ENCODE results near the gene RBM10.
"Not testable (repeated sequence)": the region's sequence is repeated elsewhere in the genome, so short reads cannot be mapped to it uniquely, and the experiment has no call there.

RBM10 gene, protein sequence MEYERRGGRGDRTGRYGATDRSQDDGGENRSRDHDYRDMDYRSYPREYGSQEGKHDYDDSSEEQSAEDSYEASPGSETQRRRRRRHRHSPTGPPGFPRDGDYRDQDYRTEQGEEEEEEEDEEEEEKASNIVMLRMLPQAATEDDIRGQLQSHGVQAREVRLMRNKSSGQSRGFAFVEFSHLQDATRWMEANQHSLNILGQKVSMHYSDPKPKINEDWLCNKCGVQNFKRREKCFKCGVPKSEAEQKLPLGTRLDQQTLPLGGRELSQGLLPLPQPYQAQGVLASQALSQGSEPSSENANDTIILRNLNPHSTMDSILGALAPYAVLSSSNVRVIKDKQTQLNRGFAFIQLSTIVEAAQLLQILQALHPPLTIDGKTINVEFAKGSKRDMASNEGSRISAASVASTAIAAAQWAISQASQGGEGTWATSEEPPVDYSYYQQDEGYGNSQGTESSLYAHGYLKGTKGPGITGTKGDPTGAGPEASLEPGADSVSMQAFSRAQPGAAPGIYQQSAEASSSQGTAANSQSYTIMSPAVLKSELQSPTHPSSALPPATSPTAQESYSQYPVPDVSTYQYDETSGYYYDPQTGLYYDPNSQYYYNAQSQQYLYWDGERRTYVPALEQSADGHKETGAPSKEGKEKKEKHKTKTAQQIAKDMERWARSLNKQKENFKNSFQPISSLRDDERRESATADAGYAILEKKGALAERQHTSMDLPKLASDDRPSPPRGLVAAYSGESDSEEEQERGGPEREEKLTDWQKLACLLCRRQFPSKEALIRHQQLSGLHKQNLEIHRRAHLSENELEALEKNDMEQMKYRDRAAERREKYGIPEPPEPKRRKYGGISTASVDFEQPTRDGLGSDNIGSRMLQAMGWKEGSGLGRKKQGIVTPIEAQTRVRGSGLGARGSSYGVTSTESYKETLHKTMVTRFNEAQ

DNA sequence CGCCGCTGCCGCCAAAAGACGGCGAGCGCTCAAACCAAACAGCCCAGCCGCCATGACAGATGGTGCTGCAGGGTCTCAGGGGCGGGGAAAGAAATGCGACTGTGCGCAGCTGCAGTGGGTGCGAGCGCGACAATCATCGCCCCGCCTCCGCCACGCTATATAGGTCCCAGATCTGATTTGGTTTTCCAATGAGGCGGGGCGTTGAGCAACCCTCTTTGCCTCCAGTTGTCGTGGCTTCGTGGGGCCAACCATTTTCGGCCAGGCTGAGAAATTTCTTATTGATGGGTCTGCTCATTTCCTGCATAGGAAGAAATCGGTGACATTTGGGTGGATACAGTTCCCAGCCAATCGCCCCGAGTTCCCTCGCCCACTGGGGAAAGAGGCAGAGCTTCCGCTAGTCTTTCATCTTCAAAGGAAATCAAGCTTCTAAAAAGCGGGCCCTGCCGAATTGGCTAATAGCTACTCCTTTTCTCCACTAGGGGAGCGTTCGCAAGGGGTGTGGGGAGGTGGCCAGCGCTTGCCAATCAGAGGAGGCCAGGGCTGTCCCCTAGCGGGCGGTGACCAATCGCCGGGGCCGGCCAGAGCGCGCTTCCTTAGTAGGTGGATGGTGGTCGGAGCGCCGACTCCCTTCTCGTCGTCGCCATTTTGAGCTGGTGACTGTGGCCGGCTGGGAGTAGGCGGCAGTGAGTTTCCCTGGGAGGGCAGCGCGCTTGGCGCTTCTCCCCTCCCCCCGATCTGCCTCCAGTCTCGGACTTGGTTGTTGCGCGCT is at the start of gene RBM10, which contains the start of gene NDUFB11:
Gene RBM10, plus strand, starts transcription at position 596 of the 769 bp plus-strand sequence. CDS start 2,261 bp downstream, outside the sequence.
Gene NDUFB11, minus strand, starts transcription at position 77 of the 769 bp plus-strand sequence. Its CDS starts 23 bp downstream, at position 54.
- DNase-seq: peak; percentile 95

DNA sequence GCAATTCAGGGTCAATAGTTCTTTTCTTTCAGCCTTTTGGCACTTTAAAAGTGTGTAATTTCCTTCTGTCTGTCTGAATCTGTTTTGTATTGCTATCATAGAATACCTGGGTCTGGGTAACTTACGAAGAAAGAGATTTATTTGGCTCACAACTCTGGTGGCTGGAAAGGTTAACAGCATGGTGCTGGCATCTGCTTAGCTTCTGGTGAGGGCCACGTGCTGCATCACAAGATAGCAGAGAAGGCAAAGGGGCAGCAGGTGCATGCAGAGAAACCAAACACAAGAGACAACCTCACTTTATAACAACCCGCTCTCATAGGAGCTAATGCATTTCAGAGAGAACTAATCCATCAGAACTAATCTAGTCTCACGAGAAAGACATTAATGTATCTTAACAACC is 48.0 kb upstream of the RBM10 start:
- DNase-seq: no peak

DNA sequence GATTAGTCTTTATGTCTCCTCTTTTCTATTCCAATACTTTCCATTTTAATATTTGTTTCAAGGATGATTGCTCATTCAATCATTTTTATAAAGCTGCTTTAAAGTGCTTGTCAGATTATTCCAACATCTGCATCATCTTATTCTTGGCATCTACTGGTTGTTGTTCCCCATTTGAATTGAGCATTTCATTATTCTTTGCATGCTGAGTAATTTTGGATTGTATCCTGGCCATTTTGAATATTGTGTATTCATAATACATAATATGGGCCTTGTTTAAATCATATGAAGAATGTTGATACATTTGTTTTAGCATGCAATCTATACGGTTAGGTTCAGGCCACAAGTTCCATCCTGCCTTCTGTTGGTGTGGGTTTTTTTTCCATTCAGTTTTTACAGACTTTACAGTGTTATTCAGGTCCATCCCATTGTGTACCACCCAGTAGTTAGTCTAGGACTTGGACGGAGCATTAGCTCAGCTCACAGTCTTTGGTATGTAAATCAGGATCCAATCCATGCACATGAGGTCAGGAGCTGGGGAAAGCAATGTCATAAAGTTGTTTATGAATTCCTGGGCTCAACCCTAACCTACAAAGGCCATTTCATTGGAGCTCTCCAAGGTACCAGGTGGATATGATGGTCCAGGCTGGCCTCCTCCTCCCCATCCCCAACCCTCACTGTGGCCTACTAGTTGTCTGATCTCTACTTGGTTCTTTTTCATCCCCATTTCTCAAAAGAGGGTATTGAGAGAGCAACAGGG is 46.5 kb upstream of the RBM10 start:
- no peak for DNase-seq

DNA sequence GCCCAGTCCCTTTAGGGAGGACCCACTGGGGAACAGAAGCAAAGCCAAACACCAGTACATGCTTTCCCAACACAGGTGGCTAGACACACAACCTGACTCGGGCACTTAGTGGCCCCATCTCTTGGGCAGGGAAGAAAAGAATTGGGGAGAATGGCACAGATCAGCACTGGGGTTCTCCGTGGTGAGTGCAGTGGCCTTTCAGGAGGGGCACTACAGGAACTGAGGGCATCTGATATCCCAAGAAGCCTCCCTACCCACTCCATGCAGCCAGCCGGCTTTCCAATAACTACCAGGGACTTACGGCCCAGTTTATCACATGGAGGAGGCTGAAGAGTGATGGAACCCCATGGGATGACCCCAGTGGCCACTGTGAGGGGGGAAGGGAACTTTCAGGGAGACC is 43.8 kb upstream of the RBM10 start:
- no peak for DNase-seq

DNA sequence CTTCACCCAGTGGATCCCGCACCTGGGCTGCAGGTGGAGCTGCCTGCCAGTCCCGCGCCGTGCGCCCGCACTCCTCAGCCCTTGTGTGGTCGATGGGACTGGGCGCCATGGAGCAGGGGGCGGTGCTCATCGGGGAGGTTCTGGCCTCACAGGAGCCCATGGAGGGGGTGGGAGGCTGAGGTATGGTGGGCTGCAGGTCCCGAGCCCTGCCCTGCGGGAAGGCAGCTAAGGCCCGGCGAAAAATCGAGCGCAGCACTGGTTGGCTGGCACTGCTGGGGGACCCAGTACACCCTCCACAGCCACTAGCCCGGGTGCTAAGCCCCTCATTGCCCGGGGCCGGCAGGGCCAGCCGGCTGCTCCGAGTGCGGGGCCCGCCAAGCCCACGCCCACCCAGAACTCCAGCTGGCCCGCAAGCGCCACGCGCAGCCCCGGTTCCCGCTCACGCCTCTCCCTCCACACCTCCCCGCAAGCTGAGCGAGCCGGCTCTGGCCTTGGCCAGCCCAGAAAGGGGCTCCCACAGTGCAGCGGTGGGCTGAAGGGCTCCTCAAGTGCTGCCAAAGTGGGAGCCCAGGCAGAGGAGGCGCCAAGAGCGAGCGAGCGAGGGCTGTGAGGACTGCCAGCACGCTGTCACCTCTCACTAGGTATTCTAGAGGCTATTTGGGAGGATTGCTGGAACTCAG is 33.9 kb upstream of the RBM10 start:
- not testable (repeated sequence) for DNase-seq

DNA sequence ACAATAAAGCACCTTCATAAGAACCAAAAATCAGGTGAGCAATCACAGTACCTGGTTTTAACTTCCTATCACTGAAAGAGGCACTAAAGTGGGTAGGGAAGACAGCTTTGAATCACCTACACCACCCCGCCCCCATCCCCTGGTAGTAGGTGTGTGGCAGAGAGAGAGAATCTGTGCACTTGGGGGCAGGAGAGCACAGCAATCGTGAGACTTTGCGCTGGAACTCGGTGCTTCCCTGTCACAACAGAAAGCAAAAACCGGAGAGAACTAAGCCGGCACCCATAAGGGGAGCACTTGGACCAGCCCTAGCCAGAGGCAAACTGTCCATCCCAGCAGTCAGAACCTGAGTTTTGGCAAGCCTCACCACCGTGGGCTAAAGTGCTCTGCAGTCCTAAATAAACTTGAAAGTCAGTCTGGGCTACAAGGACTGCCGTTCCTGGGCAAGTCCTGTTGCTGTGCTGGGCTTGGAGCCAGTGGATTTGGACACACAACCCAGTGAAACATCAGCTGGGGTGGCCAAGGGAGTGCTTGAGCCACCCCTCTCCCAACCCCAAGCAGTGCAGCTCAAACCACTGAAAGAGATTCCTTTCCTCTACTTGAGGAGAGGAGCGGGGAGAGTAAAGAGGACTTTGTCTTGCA is 32.6 kb upstream of the RBM10 start:
- no peak for DNase-seq

DNA sequence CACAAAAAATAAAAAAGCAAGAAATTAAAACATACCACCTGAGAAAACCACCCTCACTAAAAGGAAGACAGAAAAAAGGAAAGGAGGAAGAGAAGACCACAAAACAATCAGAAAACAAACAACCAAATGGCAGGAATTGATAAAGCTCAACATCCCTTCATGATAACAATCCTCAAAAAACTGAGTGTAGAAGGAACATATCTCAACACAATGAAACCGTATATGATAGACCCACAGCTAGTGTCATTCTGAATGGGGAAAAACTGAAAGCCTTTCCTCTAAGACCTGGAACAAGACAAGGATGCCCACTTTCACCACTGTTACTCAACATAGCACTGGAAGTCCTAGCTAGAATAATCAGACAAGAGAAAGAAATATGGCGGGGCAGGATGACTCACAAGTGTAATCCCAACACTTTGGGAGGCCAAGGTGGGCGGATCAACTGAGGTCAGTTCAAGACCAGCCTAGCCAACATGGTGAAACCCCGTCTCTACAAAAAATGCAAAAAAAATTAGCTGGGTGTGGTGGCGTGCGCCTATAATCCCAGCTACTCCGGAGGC is 28.4 kb upstream of the RBM10 start:
- not testable (repeated sequence) for DNase-seq

DNA sequence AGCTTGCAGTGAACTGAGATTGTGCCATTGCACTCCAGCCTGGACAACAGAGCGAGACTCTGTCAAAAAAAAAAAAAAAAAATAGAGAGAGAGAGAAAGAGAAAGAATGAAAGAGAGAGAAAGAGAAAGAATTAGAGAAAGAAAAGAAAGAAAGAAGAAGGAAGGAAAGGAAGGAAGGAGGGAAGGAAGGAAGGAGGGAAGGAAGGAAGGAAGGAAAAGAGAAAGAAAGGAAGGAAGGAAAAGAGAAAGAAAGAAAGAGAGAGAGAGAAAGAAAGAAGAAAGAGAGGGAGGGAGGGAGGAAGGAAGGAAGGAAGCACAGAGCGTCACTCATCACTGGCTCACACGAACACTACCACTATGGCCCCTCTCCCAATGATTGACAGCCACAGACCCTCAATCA is 20.6 kb upstream of the RBM10 start:
- DNase-seq: not testable (repeated sequence)

DNA sequence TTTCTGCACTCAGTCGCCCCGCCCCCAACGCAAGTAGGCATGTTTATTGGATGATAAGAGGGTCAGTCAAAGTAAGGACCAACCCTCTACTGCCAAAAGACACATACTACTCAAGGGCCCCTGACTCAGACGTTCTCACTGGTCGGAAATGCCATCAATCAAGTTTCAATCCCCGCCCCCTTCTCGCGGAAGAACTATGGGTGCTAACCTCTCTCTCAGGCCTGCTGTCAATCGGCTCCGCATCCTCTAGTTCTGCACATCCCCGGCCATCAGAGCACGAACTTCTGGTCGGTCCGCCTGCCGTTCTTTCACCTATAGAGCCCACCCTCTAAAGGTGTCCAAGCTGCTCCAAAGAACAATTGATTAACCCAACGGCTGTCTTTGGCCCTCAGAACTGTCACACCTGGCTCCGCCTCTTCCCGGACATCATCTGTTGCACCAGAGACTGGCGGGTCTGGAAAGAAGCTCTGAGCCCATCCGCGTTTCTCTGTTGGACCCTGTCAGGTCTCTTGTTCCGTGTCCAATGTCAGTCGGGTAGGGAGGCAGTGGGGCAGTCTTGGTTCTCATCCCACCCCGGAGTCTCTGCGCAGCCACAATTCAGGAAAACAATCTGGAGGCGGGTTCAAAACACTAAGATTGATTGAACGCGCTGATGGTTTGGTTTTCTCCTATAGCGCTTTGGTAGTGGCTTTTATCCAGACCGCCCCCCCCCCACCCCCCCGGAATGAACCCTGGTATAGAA is 15.7 kb upstream of the RBM10 start:
- DNase-seq: peak; percentile 94

DNA sequence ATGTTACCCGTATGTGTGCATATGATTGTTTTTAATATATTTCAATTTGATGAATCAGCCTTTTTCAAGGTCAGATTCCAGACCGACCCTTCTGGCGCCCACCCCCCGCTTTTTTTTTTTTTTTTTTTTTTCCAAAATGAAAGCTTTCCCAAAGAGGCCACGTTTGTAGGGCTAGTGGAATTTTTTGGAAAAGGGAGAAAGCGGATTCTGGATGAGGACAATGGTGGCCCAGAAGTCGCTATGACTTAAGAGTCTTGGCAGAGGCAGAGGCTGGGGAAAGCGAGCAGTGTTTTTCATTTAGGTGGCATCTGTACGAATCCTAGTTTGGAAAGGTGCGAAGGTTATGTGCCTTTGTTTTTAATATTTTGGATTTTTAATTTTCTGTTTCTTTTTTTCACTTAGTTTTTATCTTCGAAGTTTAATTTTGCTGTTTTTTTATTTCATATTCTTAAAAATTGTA is 15.1 kb upstream of the RBM10 start:
- DNase-seq: peak; percentile 12

DNA sequence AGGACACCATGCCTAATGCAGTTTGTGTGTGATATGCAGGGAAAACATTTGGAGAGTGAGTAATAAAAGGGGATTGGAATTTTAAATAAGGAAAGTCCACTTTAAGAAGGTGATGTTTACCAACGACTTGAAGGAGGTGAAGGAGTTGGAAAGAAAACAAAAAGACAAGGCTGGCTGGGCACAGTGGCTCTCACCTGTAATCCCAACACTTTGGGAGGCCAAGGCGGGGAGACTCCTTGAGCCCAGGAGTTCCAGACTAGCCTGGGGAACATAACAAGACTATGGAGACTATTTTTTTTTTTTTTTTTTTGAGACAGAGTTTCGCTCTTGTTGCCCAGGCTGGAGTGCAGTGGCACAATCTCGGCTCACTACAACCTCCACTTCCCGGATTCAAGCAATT is 11.5 kb upstream of the RBM10 start:
- no peak for DNase-seq

DNA sequence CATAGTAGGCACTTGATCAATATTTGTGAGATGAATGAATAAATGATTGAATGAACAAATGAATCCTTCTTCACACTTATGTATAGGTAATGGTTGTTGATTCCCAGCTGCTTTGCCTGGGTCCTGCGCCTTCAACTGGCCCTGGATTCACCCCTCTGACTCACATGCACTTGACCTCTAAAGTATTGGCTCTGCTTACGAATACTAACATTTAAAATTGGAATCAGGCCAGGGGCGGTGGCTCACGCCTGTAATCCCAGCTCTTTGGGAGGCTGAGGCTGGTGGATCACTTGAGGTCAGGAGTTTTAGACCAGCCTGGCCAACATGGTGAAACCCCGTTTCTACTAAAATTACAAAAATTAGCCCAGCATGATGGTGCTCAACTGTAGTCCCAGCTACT is 9.4 kb upstream of the RBM10 start:
- peak; percentile 7 for DNase-seq

DNA sequence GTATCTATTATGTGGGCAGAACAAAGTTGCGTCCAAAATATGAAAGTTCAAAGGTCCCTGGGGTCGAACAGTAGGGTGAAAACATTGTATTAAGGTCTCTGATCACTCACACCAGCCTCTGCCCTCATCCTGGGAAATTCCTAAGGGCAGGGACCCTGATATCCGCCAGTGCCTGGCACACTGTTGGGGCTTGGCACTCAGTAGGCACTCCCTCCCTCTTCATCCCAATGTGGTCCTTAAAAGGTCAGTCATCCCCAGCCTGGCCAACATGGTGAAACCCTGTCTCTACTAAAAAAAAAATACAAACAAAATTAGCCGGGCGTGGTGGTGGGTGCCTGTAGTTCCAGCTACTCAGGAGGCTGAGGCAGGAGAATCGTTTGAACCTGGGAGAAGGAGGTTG is 6.8 kb upstream of the RBM10 start:
- no peak for DNase-seq

DNA sequence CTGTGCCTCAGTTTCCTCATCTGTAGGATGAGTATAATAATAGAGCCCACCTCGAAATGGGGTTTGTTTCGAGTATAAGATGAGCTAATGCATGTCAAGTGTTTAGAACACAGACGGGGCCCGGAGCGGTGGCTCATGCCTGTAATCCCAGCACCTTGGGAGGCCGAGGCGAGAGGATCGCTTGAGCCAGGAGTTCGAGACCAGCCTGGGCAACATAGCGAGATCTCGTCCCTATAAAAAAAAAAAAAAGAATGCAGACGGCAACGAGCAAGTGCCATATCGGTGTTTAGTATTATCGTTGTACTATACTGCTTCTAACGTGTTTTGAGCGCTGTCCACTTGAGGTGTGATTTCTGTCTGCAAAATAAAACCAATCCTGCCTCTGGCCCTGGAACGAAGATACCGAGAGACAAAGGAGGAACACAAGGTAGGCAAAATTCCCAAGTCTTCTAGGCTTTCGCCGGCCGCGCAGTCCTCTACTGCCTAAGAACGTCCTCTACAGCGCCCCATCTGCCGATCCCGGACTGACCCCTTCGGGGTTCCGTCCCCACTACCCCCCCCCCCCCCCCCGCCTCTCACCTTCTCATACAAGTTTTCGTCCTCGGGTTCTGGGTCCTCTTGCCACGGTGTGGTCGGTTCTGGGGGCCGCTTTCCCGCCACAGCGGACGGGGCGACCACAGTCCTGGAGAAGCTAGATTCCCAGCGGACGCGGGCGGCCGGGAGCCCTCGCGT is 961 bp upstream of the RBM10 start:
- peak; percentile 66 for DNase-seq

DNA sequence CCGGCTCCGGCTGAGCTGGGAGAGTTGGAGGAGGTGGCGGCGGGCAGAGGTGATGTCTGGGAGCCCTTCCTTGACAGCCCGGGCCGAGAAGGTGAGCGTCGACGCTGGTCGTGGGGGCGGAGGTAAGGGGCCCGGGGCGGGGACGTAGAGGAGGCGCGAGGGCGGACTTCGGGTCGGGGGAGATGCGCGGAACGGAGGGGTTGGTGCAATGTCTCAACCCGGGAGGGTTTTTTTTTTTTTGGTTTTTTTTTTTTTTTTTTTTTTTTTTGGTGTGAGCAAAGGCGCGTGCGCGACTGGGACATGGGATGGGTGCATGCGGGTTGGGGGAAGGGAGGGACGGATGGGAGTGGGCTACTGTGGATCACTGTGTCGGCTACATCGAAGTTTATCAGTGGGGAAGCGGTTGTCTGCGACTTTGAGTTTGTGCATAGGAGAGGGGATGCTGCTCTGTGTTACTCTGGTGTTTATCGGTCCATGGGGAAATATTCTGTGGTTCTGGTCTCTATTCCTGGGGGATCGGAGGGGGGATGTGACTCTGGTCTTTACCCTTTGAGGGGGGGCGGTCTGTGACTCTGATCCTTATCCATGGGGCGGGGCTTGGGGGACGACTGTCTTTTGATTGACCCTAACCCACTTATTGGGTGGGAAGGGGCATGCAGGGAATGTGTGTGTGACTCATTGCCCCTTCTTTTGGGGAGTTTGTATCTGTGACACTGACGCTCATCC is 537 bp downstream of the RBM10 start:
- peak; percentile 26 for DNase-seq

DNA sequence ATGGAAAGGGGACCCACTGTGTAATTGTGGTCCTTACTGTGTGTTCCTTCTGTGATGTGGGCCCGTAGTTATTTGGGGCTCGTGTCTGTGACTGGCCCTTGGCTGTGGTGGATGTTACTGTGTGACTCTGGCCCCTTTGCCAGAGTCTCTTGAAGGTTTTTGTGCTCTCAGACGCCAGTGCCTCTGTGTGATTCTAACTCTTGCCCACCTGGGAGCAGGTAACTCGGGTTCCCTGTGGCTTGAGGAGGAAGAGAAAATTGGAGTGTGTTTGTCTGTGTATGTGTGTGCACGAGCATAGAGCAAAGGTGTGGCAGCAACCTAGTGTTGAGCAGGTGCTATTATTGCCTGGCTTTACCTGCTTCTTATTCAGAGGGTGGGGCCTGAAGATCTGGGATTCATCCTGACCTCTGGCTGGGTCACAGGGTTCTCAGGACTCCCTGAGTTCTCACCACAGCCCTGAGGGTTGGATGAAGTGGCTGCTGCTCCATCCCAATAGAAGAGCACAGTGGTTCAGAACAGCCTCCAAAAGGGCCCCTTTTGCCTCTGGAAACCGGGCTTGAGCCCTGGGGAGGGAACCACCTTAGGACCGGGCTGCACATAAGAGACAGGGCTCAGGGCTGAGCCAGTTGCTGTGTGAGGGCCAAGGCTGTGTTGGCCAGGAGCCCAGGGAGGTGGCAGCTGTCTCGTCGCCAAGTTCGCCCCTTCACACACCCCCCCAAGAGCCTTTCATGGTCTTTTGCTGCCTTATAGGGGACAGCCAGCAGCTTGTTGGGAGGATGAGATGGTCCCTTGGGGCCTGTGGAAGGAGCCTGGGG is 1.3 kb downstream of the RBM10 start:
- DNase-seq: peak; percentile 27

Measured in hematopoietic multipotent progenitor cell treated with erythropoietin and hydrocortisone succinate and interleukin-3 and kit ligand, for 6 days (in vitro differentiated cells).